ENCODE data around the gene AMOTL2. TPM values are rescaled to one million over a fixed set of nuclear protein-coding genes. Genes with fewer than 3 reads are reported as not detected.

AMOTL2 gene
- not detected for total RNA-seq

GRCh38 chr3:134374105-134374790, at the start of gene AMOTL2:
AMOTL2 (minus strand) TSS chr3:134374447; CDS start chr3:134371433, 3,014 bp downstream.

Small RNA genes within 50 kb of the gene (microRNA-seq; reads per million reads assigned to microRNA genes)
- gene MIR6827 (ENCODE audit: borderline microRNAs expressed, borderline replicate concordance): not detected

Other genes with a start within 250 kb of the AMOTL2 start
- 10 to 100 TPM; 13.5 to 14.6 TPM for gene RYK, start 123.6 kb downstream of the AMOTL2 start, total RNA-seq
- 10 to 100 TPM; 25.9 to 30.1 TPM for gene ANAPC13, start 111.5 kb upstream of the AMOTL2 start, total RNA-seq
- gene CEP63, start 111.6 kb upstream of the AMOTL2 start, total RNA-seq: 10 to 100 TPM; 24.8 to 25.6 TPM